ENCODE measurements around the gene SLC38A11. TPM values are rescaled to one million over a fixed set of nuclear protein-coding genes. Genes with fewer than 3 reads are reported as not detected.
"Not testable (repeated sequence)": the region's sequence is repeated elsewhere in the genome, so short reads cannot be mapped to it uniquely, and the experiment has no call there.

Gene SLC38A11
- polyA plus RNA-seq, 1 donor, result 15.4 TPM

- H3K27me3 ChIP-seq (ENCODE audit: control insufficient read depth, insufficient read depth, low read length); H3K27ac ChIP-seq (ENCODE audit: low read length); H3K36me3 ChIP-seq (ENCODE audit: control insufficient read depth, insufficient read depth, low read length); DNase-seq; H3K4me1 ChIP-seq (ENCODE audit: control insufficient read depth, insufficient read depth, low read length); H3K4me3 ChIP-seq (ENCODE audit: low read length); H3K9me3 ChIP-seq (ENCODE audit: control insufficient read depth, low read depth, low read length): not testable (repeated sequence)
- WGBS (ENCODE audit: insufficient coverage, low lambda C conversion rate), result 100% methylated on average over 1 of the region's 3 CpGs
Observed at GRCh38 chr2:164988805-164989204, 33.5 kb upstream of the SLC38A11 start.

GRCh38 chr2:164986027-164986426 is 30.7 kb upstream of the SLC38A11 start:
- H3K27ac ChIP-seq (ENCODE audit: low read length); H3K36me3 ChIP-seq (ENCODE audit: control insufficient read depth, insufficient read depth, low read length); H3K9me3 ChIP-seq (ENCODE audit: control insufficient read depth, low read depth, low read length); H3K4me1 ChIP-seq (ENCODE audit: control insufficient read depth, insufficient read depth, low read length); DNase-seq; H3K27me3 ChIP-seq (ENCODE audit: control insufficient read depth, insufficient read depth, low read length); H3K4me3 ChIP-seq (ENCODE audit: low read length): not testable (repeated sequence)
- 50% methylated on average over 2 of the region's 3 CpGs for WGBS (ENCODE audit: insufficient coverage, low lambda C conversion rate)

- H3K27me3 ChIP-seq (ENCODE audit: control insufficient read depth, insufficient read depth, low read length), result no peaks in the 10 kb centered on the region
- no peaks in the 10 kb centered on the region for H3K36me3 ChIP-seq (ENCODE audit: control insufficient read depth, insufficient read depth, low read length)
- WGBS (ENCODE audit: insufficient coverage, low lambda C conversion rate), result 85% methylated on average over 1 of the region's 3 CpGs
- no peaks in the 10 kb centered on the region for H3K9me3 ChIP-seq (ENCODE audit: control insufficient read depth, low read depth, low read length)
- H3K4me3 ChIP-seq (ENCODE audit: low read length), result no peak overlapping the region
- H3K4me1 ChIP-seq (ENCODE audit: control insufficient read depth, insufficient read depth, low read length), result no peaks in the 10 kb centered on the region
- no peak for DNase-seq
- no peak overlapping the region for H3K27ac ChIP-seq (ENCODE audit: low read length)
Observed at GRCh38 chr2:164984428-164984827, 29.1 kb upstream of the SLC38A11 start.

GRCh38 chr2:164981217-164981990 is 26.1 kb upstream of the SLC38A11 start:
- Histone ChIP-seq H3K27me3 (ENCODE audit: control insufficient read depth, insufficient read depth, low read length) (no peaks in the 10 kb centered on the region), H3K4me3 (ENCODE audit: low read length) (no peak overlapping the region), H3K9me3 (ENCODE audit: control insufficient read depth, low read depth, low read length) (no peaks in the 10 kb centered on the region), H3K4me1 (ENCODE audit: control insufficient read depth, insufficient read depth, low read length) (no peaks in the 10 kb centered on the region), H3K36me3 (ENCODE audit: control insufficient read depth, insufficient read depth, low read length) (no peaks in the 10 kb centered on the region), H3K27ac (ENCODE audit: low read length) (no peak overlapping the region)
- 74% methylated on average over 3 of the region's 7 CpGs for WGBS (ENCODE audit: insufficient coverage, low lambda C conversion rate)
- DNase-seq, result no peak

GRCh38 chr2:164980688-164981087 is 25.4 kb upstream of the SLC38A11 start:
- 100% methylated on average over 1 of the region's 2 CpGs for WGBS (ENCODE audit: insufficient coverage, low lambda C conversion rate)
- H3K27me3 ChIP-seq (ENCODE audit: control insufficient read depth, insufficient read depth, low read length); H3K9me3 ChIP-seq (ENCODE audit: control insufficient read depth, low read depth, low read length); H3K27ac ChIP-seq (ENCODE audit: low read length); H3K4me1 ChIP-seq (ENCODE audit: control insufficient read depth, insufficient read depth, low read length); DNase-seq; H3K36me3 ChIP-seq (ENCODE audit: control insufficient read depth, insufficient read depth, low read length); H3K4me3 ChIP-seq (ENCODE audit: low read length): not testable (repeated sequence)

GRCh38 chr2:164979113-164979512 is 23.8 kb upstream of the SLC38A11 start:
- DNase-seq, result no peak
- Histone ChIP-seq H3K4me1 (ENCODE audit: control insufficient read depth, insufficient read depth, low read length) (no peaks in the 10 kb centered on the region), H3K27me3 (ENCODE audit: control insufficient read depth, insufficient read depth, low read length) (no peaks in the 10 kb centered on the region), H3K27ac (ENCODE audit: low read length) (no peak overlapping the region), H3K9me3 (ENCODE audit: control insufficient read depth, low read depth, low read length) (no peaks in the 10 kb centered on the region), H3K36me3 (ENCODE audit: control insufficient read depth, insufficient read depth, low read length) (no peaks in the 10 kb centered on the region), H3K4me3 (ENCODE audit: low read length) (no peak overlapping the region)
- WGBS (ENCODE audit: insufficient coverage, low lambda C conversion rate), result no CpG with 5 or more reads among the region's 2 CpGs

GRCh38 chr2:164976875-164977470 is 21.6 kb upstream of the SLC38A11 start:
- H3K9me3 ChIP-seq (ENCODE audit: control insufficient read depth, low read depth, low read length); H3K27ac ChIP-seq (ENCODE audit: low read length); H3K27me3 ChIP-seq (ENCODE audit: control insufficient read depth, insufficient read depth, low read length); H3K36me3 ChIP-seq (ENCODE audit: control insufficient read depth, insufficient read depth, low read length); H3K4me1 ChIP-seq (ENCODE audit: control insufficient read depth, insufficient read depth, low read length); DNase-seq; H3K4me3 ChIP-seq (ENCODE audit: low read length): not testable (repeated sequence)
- WGBS (ENCODE audit: insufficient coverage, low lambda C conversion rate), result no CpG with 5 or more reads among the region's 5 CpGs

GRCh38 chr2:164976301-164976700 is 21.0 kb upstream of the SLC38A11 start:
- Histone ChIP-seq H3K27ac (ENCODE audit: low read length) (no peak overlapping the region), H3K9me3 (ENCODE audit: control insufficient read depth, low read depth, low read length) (no peaks in the 10 kb centered on the region), H3K36me3 (ENCODE audit: control insufficient read depth, insufficient read depth, low read length) (no peaks in the 10 kb centered on the region), H3K27me3 (ENCODE audit: control insufficient read depth, insufficient read depth, low read length) (no peaks in the 10 kb centered on the region), H3K4me1 (ENCODE audit: control insufficient read depth, insufficient read depth, low read length) (no peaks in the 10 kb centered on the region), H3K4me3 (ENCODE audit: low read length) (no peak overlapping the region)
- 91% methylated on average over 1 of the region's 3 CpGs for WGBS (ENCODE audit: insufficient coverage, low lambda C conversion rate)
- no peak for DNase-seq

- Histone ChIP-seq H3K27me3 (ENCODE audit: control insufficient read depth, insufficient read depth, low read length) (no peaks in the 10 kb centered on the region), H3K9me3 (ENCODE audit: control insufficient read depth, low read depth, low read length) (no peaks in the 10 kb centered on the region), H3K36me3 (ENCODE audit: control insufficient read depth, insufficient read depth, low read length) (no peaks in the 10 kb centered on the region), H3K4me1 (ENCODE audit: control insufficient read depth, insufficient read depth, low read length) (no peaks in the 10 kb centered on the region), H3K27ac (ENCODE audit: low read length) (no peak overlapping the region), H3K4me3 (ENCODE audit: low read length) (no peak overlapping the region)
- DNase-seq, result no peak
- WGBS (ENCODE audit: insufficient coverage, low lambda C conversion rate), result no CpG with 5 or more reads among the region's 1 CpG
Observed at GRCh38 chr2:164975891-164976290, 20.6 kb upstream of the SLC38A11 start.

GRCh38 chr2:164974221-164974620 is 18.9 kb upstream of the SLC38A11 start:
- no peaks in the 10 kb centered on the region for H3K9me3 ChIP-seq (ENCODE audit: control insufficient read depth, low read depth, low read length)
- DNase-seq, result no peak
- H3K36me3 ChIP-seq (ENCODE audit: control insufficient read depth, insufficient read depth, low read length), result no peaks in the 10 kb centered on the region
- no peaks in the 10 kb centered on the region for H3K4me1 ChIP-seq (ENCODE audit: control insufficient read depth, insufficient read depth, low read length)
- H3K27ac ChIP-seq (ENCODE audit: low read length), result no peak overlapping the region
- H3K27me3 ChIP-seq (ENCODE audit: control insufficient read depth, insufficient read depth, low read length), result no peaks in the 10 kb centered on the region
- WGBS (ENCODE audit: insufficient coverage, low lambda C conversion rate), result no CpG with 5 or more reads among the region's 1 CpG
- H3K4me3 ChIP-seq (ENCODE audit: low read length), result no peak overlapping the region

GRCh38 chr2:164972216-164972615 is 16.9 kb upstream of the SLC38A11 start:
- Histone ChIP-seq H3K9me3 (ENCODE audit: control insufficient read depth, low read depth, low read length) (no peaks in the 10 kb centered on the region), H3K4me3 (ENCODE audit: low read length) (no peak overlapping the region), H3K36me3 (ENCODE audit: control insufficient read depth, insufficient read depth, low read length) (no peaks in the 10 kb centered on the region), H3K27ac (ENCODE audit: low read length) (no peak overlapping the region), H3K27me3 (ENCODE audit: control insufficient read depth, insufficient read depth, low read length) (no peaks in the 10 kb centered on the region), H3K4me1 (ENCODE audit: control insufficient read depth, insufficient read depth, low read length) (no peaks in the 10 kb centered on the region)
- DNase-seq, result no peak
- 100% methylated on average over 1 of the region's 4 CpGs for WGBS (ENCODE audit: insufficient coverage, low lambda C conversion rate)
